Hepatocyte (in vitro differentiated cells): Measurements from ENCODE around the gene VPS41. TPM values are rescaled to one million over a fixed set of nuclear protein-coding genes. Genes with fewer than 3 reads are reported as not detected.

Source experiments
- DNase-seq: peaks from one replicate; pipeline ENCODE4 v3.0.0-alpha.2; 2016; ENCODE audit warnings: low spot score
- H2AFZ ChIP-seq: fragments of 200-600 bp; sonication (generic); 2 replicates; pipeline ENCODE4 v1.6.0; 2016; ENCODE audit warnings: antibody characterized with exemption, mild to moderate bottlenecking
- H3K27ac ChIP-seq: fragments of 200-600 bp; sonication (generic); 2 replicates; pipeline ENCODE4 v1.5.1; 2016; ENCODE audit warnings: mild to moderate bottlenecking
- H3K27me3 ChIP-seq: fragments of 200-600 bp; sonication (generic); 2 replicates; pipeline ENCODE4 v1.6.1; 2016
- H3K36me3 ChIP-seq: fragments of 200-600 bp; sonication (generic); replicated peaks from 2 replicates; pipeline ENCODE4 v1.5.1; 2016; ENCODE audit warnings: low read depth; ENCODE audit not compliant: insufficient read depth
- H3K4me1 ChIP-seq: fragments of 200-600 bp; sonication (generic); 2 replicates; pipeline ENCODE4 v1.5.1; 2016; ENCODE audit warnings: mild to moderate bottlenecking, moderate library complexity; ENCODE audit not compliant: insufficient read depth
- H3K4me2 ChIP-seq: fragments of 200-600 bp; sonication (generic); 2 replicates; pipeline ENCODE4 v1.6.0; 2016
- H3K4me3 ChIP-seq: fragments of 200-600 bp; sonication (generic); 2 replicates; pipeline ENCODE4 v1.5.1; 2016; ENCODE audit warnings: mild to moderate bottlenecking
- H3K79me2 ChIP-seq: fragments of 200-600 bp; sonication (generic); 2 replicates; pipeline ENCODE4 v1.6.0; 2017; ENCODE audit warnings: mild to moderate bottlenecking
- H3K9me2 ChIP-seq: fragments of 200-600 bp; sonication (generic); replicated peaks from 2 replicates; pipeline ENCODE4 v1.6.0; 2017; ENCODE audit warnings: mild to moderate bottlenecking; ENCODE audit not compliant: insufficient read depth
- H3K9me3 ChIP-seq: fragments of 200-600 bp; sonication (generic); 2 replicates; pipeline ENCODE4 v1.5.1; 2016; ENCODE audit warnings: low read depth, mild to moderate bottlenecking
- H4K20me1 ChIP-seq: fragments of 200-600 bp; sonication (generic); 2 replicates; pipeline ENCODE4 v1.6.0; 2016; ENCODE audit warnings: mild to moderate bottlenecking; ENCODE audit not compliant: insufficient read depth, poor library complexity, severe bottlenecking
- CTCF ChIP-seq: fragments of 200-600 bp; sonication (generic); IDR thresholded peaks from 2 replicates; pipeline ENCODE4 v1.5.1; 2016; ENCODE audit warnings: antibody characterized with exemption, mild to moderate bottlenecking; ENCODE audit not compliant: poor library complexity
- EZH2 ChIP-seq: fragments of 200-600 bp; sonication (generic); IDR thresholded peaks from 2 replicates; pipeline ENCODE4 v1.6.1; 2016; ENCODE audit warnings: antibody characterized with exemption, mild to moderate bottlenecking, borderline replicate concordance
- EZH2phosphoT487 ChIP-seq: fragments of 200-600 bp; sonication (generic); IDR thresholded peaks from one replicate; pipeline ENCODE4 v1.6.1; 2018; ENCODE audit warnings: antibody characterized with exemption, mild to moderate bottlenecking, low read depth, moderate library complexity; ENCODE audit not compliant: unreplicated experiment, severe bottlenecking
- WGBS: methylation state at CpG from one replicate; pipeline ENCODE4 v1.1.6; 2016; ENCODE audit warnings: low lambda C conversion rate; ENCODE audit errors: missing lambda C conversion rate; 5-methylcytosine and 5-hydroxymethylcytosine counted together
- polyA plus RNA-seq: library from polyadenylated mRNA; unstranded; fragments of >200 nt; fragmentation: Nextera tagmentation; extraction: Ambion mirVana; gene quantifications from 2 replicates; pipeline ENCODE4 v1.2.1, GENCODE V29; 2016
- total RNA-seq: library from RNA; depleted of rRNA; stranded (reverse); fragments of >200 nt; gene quantifications from 2 replicates; pipeline ENCODE4 v1.2.3, GENCODE V29; 2014

The VPS41 gene
- total and polyA plus RNA-seq, 2 experiments from 2014 or later, result 40.1 to 70.9 TPM

- Histone ChIP-seq H3K9me2 (no peaks in the 10 kb centered on the region), H4K20me1 (no peaks in the 10 kb centered on the region), H3K4me2 (no peak overlapping the region), H3K36me3 (no peaks in the 10 kb centered on the region), H3K4me3 (no peak overlapping the region), H3K4me1 (no peaks in the 10 kb centered on the region), H3K79me2 (no peaks in the 10 kb centered on the region), H3K27me3 (no peaks in the 10 kb centered on the region), H3K9me3 (no peaks in the 10 kb centered on the region), H3K27ac (no peak overlapping the region), H2AFZ (no peak overlapping the region)
- TF ChIP-seq CTCF (no peak), EZH2phosphoT487 (no peak), EZH2 (no peak)
- 87% methylated on average over 5 of the region's 5 CpGs for WGBS
- DNase-seq, result no peak
Measured at GRCh38 chr7:38677981-38678697, 230.9 kb downstream of the VPS41 start.

GRCh38 chr7:38675494-38676106 lies 233.4 kb downstream of the VPS41 start:
- Histone ChIP-seq H3K4me1 (no peaks in the 10 kb centered on the region), H3K27me3 (no peaks in the 10 kb centered on the region), H2AFZ (no peak overlapping the region), H3K27ac (no peak overlapping the region), H3K9me2 (no peaks in the 10 kb centered on the region), H4K20me1 (no peaks in the 10 kb centered on the region), H3K79me2 (no peaks in the 10 kb centered on the region), H3K36me3 (no peaks in the 10 kb centered on the region), H3K9me3 (no peaks in the 10 kb centered on the region), H3K4me3 (no peak overlapping the region), H3K4me2 (no peak overlapping the region)
- DNase-seq, result no peak
- TF ChIP-seq CTCF, result no peak
- no peak for TF ChIP-seq EZH2phosphoT487
- no peak for TF ChIP-seq EZH2
- WGBS, result 59% methylated on average over 8 of the region's 8 CpGs

GRCh38 chr7:38674513-38674912 lies 234.5 kb downstream of the VPS41 start:
- Histone ChIP-seq H3K27ac (no peak overlapping the region), H3K4me3 (no peak overlapping the region)
- WGBS, result 88% methylated on average over 1 of the region's 1 CpG

More at GRCh38 chr7:38674513-38674912, 234.5 kb downstream of the VPS41 start:
- DNase-seq, result no peak
- Histone ChIP-seq H2AFZ (no peak overlapping the region), H3K79me2 (no peaks in the 10 kb centered on the region), H3K27me3 (no peaks in the 10 kb centered on the region), H3K9me3 (no peaks in the 10 kb centered on the region), H3K4me2 (no peak overlapping the region), H3K4me1 (no peaks in the 10 kb centered on the region), H3K9me2 (no peaks in the 10 kb centered on the region), H4K20me1 (no peaks in the 10 kb centered on the region), H3K36me3 (no peaks in the 10 kb centered on the region)
- TF ChIP-seq EZH2 (no peak), CTCF (no peak), EZH2phosphoT487 (no peak)
